GM12801 (cell line): ENCODE results near the gene CHST2.

Experiments used
- CTCF ChIP-seq: IDR thresholded peaks from one replicate; pipeline ENCODE4 v1.5.1; 2011; ENCODE audit warnings: control low read depth; ENCODE audit not compliant: insufficient read length; ENCODE audit errors: extremely low read depth

Gene CHST2

GRCh38 chr3:143168855-143169192 is 49.3 kb downstream of the CHST2 start:
- no peak for TF ChIP-seq CTCF

GRCh38 chr3:143170074-143170473 is 50.5 kb downstream of the CHST2 start:
- TF ChIP-seq CTCF, result no peak

- TF ChIP-seq CTCF, result no peak
These were observed 51.1 kb downstream of the CHST2 start for GRCh38 chr3:143170676-143171075.

GRCh38 chr3:143171141-143171980 is 51.8 kb downstream of the CHST2 start:
- no peak for TF ChIP-seq CTCF

GRCh38 chr3:143172062-143172794 is 52.7 kb downstream of the CHST2 start:
- no peak for TF ChIP-seq CTCF

- no peak for TF ChIP-seq CTCF
These were observed 53.2 kb downstream of the CHST2 start for GRCh38 chr3:143172795-143173145.

GRCh38 chr3:143173242-143173641 is 53.7 kb downstream of the CHST2 start:
- no peak for TF ChIP-seq CTCF
